Body of pancreas (tissue), 4 donors: ENCODE measurements around the gene MAP2K4.

ENCODE experiments used
- POLR2A ChIP-seq, 3 donors: fragments of 450-650 bp; IDR thresholded peaks; one replicate each; pipeline ENCODE4 v1.6.1; 2016; ENCODE audit warnings: antibody characterized with exemption in 3 of 3, mild to moderate bottlenecking in 2 of 3
- TF ChIP-seq, protein P1 (sequence below), 7 experiments: fragments of 450-650 bp in 4 of 7; fragments of 200-600 bp in 3 of 7; sonication (generic) in 3 of 7; IDR thresholded peaks; one replicate each; pipeline ENCODE4 v1.5.1; 2016 to 2019; ENCODE audit warnings: antibody characterized with exemption in 7 of 7

- TF ChIP-seq, protein P1, sequence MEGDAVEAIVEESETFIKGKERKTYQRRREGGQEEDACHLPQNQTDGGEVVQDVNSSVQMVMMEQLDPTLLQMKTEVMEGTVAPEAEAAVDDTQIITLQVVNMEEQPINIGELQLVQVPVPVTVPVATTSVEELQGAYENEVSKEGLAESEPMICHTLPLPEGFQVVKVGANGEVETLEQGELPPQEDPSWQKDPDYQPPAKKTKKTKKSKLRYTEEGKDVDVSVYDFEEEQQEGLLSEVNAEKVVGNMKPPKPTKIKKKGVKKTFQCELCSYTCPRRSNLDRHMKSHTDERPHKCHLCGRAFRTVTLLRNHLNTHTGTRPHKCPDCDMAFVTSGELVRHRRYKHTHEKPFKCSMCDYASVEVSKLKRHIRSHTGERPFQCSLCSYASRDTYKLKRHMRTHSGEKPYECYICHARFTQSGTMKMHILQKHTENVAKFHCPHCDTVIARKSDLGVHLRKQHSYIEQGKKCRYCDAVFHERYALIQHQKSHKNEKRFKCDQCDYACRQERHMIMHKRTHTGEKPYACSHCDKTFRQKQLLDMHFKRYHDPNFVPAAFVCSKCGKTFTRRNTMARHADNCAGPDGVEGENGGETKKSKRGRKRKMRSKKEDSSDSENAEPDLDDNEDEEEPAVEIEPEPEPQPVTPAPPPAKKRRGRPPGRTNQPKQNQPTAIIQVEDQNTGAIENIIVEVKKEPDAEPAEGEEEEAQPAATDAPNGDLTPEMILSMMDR (IDR thresholded peaks at IDR 0.05), result no peak
- no peak for TF ChIP-seq POLR2A (IDR thresholded peaks at IDR 0.05)
Observed at GRCh38 chr17:12104831-12105230, 84.2 kb downstream of the MAP2K4 start.
